ENCODE measurements around the gene LYSMD2. TPM values are rescaled to one million over a fixed set of nuclear protein-coding genes. Genes with fewer than 3 reads are reported as not detected.

LYSMD2 gene
- total and polyA plus RNA-seq, 2 of the 8 experiments (the other 6 are each of a cell fraction or from before 2014, with no cell fraction given): 2.2 to 2.7 TPM

DNA sequence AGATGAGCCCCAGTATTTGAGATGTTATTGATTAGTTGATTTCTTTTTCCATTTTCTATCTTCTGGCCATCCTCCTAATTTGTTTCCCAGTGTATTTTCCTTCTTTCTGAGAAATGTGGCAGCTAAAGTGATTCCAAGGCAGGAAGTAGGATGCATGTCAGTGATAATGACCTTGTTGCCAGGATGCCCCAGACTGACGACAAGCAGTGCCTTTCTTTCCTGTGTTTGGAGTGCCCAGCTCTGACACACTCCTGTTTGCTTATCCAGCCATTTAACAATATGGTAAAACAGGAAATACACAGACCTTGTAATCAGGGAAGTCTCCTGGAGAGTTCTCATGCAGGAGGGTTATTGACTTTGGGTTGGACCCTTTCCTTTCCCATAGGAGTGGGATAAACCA is 34.3 kb upstream of the LYSMD2 start:
- H3K14ac ChIP-seq (ENCODE audit: insufficient read length): no peak overlapping the region
- H4K8ac ChIP-seq (ENCODE audit: extremely low read depth, insufficient read depth, low read length): no peak overlapping the region
- H2BK20ac ChIP-seq (ENCODE audit: low read length): no peak overlapping the region
- H3K4me1 ChIP-seq (replicated peaks in 1 of 4; ENCODE audit: control insufficient read depth in 3 of 4, insufficient read depth in 4 of 4, low read length in 3 of 4): peaks cover 0 to 5% (median 0%) of the 10 kb centered on the region in 4 experiments; a peak in 3 of 7 replicates
- H3K56ac ChIP-seq (replicated peaks; ENCODE audit: insufficient read length, low read depth, low read length): no peak overlapping the region
- TF ChIP-seq SIN3A (conservative IDR thresholded peaks at IDR 0.05 in 1 of 2, IDR thresholded peaks at IDR 0.05 in 1 of 2; ENCODE audit: low read depth in 1 of 2, low read length in 2 of 2) (no peak), RAD21 (IDR thresholded peaks at IDR 0.05 in 1 of 2, conservative IDR thresholded peaks at IDR 0.05 in 1 of 2; ENCODE audit: low read depth in 2 of 2, low read length in 2 of 2) (no peak), TEAD4 (IDR thresholded peaks at IDR 0.05; ENCODE audit: low read depth, low read length) (no peak)
- H3K23me2 ChIP-seq (ENCODE audit: low read depth, low read length): no peaks in the 10 kb centered on the region
- H3K79me1 ChIP-seq (ENCODE audit: low read depth, low read length): no peaks in the 10 kb centered on the region
- DNase-seq (ENCODE audit: low read depth in 1 of 2, low spot score in 2 of 2) (no peak), FAIRE-seq (no peak)
- H3K4ac ChIP-seq (replicated peaks; ENCODE audit: insufficient read length, low read depth, low read length): no peak overlapping the region
- 88% methylated on average over 1 of the region's 1 CpG; no CpG with 5 or more reads in 1 of the 2 experiments for WGBS, 2 experiments (ENCODE audit: extremely low coverage in 1 of 2, insufficient coverage in 1 of 2, insufficient read length in 1 of 2, insufficient replicate concordance in 2 of 2, low coverage in 1 of 2, low lambda C conversion rate in 2 of 2, missing lambda C conversion rate in 1 of 2)
- no peaks in the 10 kb centered on the region for H3K36me3 ChIP-seq (ENCODE audit: control insufficient read depth in 2 of 4, insufficient read depth in 4 of 4, low read length in 3 of 4)
- ChIA-PET CTCF (ENCODE audit: partially characterized antibody) (interaction anchor here (1.6 to 9.8 kb wide), 2 partner anchors 11 to 124 kb away, joined by 3 to 243 read pairs; no protein-coding TSS in a partner anchor), POLR2A (ENCODE audit: partially characterized antibody) (no interaction called here)
- H2BK12ac ChIP-seq (ENCODE audit: low read depth, low read length): no peak overlapping the region
- H4K5ac ChIP-seq (ENCODE audit: insufficient read length, low read depth, low read length): no peak overlapping the region
- H3K79me2 ChIP-seq (ENCODE audit: control insufficient read depth in 1 of 2, insufficient read depth in 2 of 2, low read length in 2 of 2): no peaks in the 10 kb centered on the region
- H3K23ac ChIP-seq (ENCODE audit: insufficient read length): no peak overlapping the region
- H3K4me2 ChIP-seq (ENCODE audit: insufficient read depth in 1 of 2, low read depth in 2 of 2, low read length in 2 of 2): no peak overlapping the region
- H3K9ac ChIP-seq (replicated peaks in 1 of 4; ENCODE audit: extremely low read depth in 1 of 4, low read depth in 3 of 4, low read length in 3 of 4): no peak overlapping the region
- H4K91ac ChIP-seq (replicated peaks; ENCODE audit: insufficient read length, low read length): no peak overlapping the region
- H3K27me3 ChIP-seq (replicated peaks in 1 of 4; ENCODE audit: control insufficient read depth in 3 of 4, extremely low read depth in 1 of 4, insufficient read depth in 3 of 4, low read length in 3 of 4): no peaks in the 10 kb centered on the region
- H3K9me3 ChIP-seq (ENCODE audit: insufficient read depth in 2 of 2, low read depth in 1 of 2, low read length in 1 of 2): no peaks in the 10 kb centered on the region
- no peak overlapping the region for H2BK5ac ChIP-seq (ENCODE audit: low read depth, low read length)
- no peak overlapping the region for H3K4me3 ChIP-seq (ENCODE audit: extremely low read depth in 1 of 4, insufficient read depth in 2 of 4, low read depth in 3 of 4, low read length in 4 of 4)
- no peaks in the 10 kb centered on the region for H4K20me1 ChIP-seq (replicated peaks in 1 of 2; ENCODE audit: control insufficient read depth in 1 of 2, insufficient read depth in 2 of 2, low read length in 2 of 2)
- H3K18ac ChIP-seq (ENCODE audit: extremely low read depth, low read length): no peak overlapping the region
- H2AK5ac ChIP-seq (ENCODE audit: low read depth, low read length): no peak overlapping the region
- no peak overlapping the region for H2BK120ac ChIP-seq (replicated peaks; ENCODE audit: low read depth, low read length)
- H2BK15ac ChIP-seq (ENCODE audit: low read length): no peak overlapping the region
- no peak overlapping the region for H3K27ac ChIP-seq (ENCODE audit: low read depth, low read length)
- H2AFZ ChIP-seq (ENCODE audit: low read length): no peak overlapping the region

Data from H1 (cell line).